Activated CD8-positive, alpha-beta T cell treated with anti-CD3 and anti-CD28 coated beads for 36 hours (primary cell): ENCODE data around the gene CELSR1. TPM values are rescaled to one million over a fixed set of nuclear protein-coding genes. Genes with fewer than 3 reads are reported as not detected.

Experiments used
- ATAC-seq: fragments of 200-7000 bp; cut with Tn5 transposase; one replicate; pipeline ENCODE4 v1.10.0; 2021; ENCODE audit warnings: mild to moderate bottlenecking, moderate library complexity
- CTCF ChIA-PET: fragments of 350-600 bp; sonication (Branson Sonifier 250); formaldehyde crosslinking; loops from one replicate; lab custom pipeline; 2021; ENCODE audit warnings: antibody characterized with exemption; lab: Charles Lee
- POLR2A ChIA-PET: fragments of 350-600 bp; sonication (Branson Sonifier 250); formaldehyde crosslinking; loops from one replicate; lab custom pipeline; 2021; ENCODE audit warnings: antibody characterized with exemption; lab: Charles Lee
- DNase-seq: peaks from one replicate; pipeline ENCODE4 v3.0.0-alpha.2; 2020
- H3K27ac Mint-ChIP-seq: one replicate; pipeline ENCODE4 v1.8.0; 2021; ENCODE audit warnings: mild to moderate bottlenecking, mixed read lengths
- H3K27me3 Mint-ChIP-seq: one replicate; pipeline ENCODE4 v1.8.0; 2021; ENCODE audit warnings: mixed read lengths
- H3K36me3 Mint-ChIP-seq: one replicate; pipeline ENCODE4 v1.8.0; 2021; ENCODE audit warnings: low read depth, mixed read lengths
- H3K4me1 Mint-ChIP-seq: one replicate; pipeline ENCODE4 v1.8.0; 2021; ENCODE audit warnings: low read depth, mixed read lengths
- H3K4me3 Mint-ChIP-seq: one replicate; pipeline ENCODE4 v1.8.0; 2021; ENCODE audit warnings: mild to moderate bottlenecking, moderate library complexity, mixed read lengths
- H3K9me3 Mint-ChIP-seq: one replicate; pipeline ENCODE4 v1.8.0; 2021; ENCODE audit warnings: mixed read lengths
- intact Hi-C: fragments of 100-400 bp; cut with micrococcal nuclease; formaldehyde crosslinking; loops from one replicate; pipeline ENCODE4 v1.10.0; 2022
- total RNA-seq, 2 experiments: library from RNA; stranded (reverse); gene quantifications; one replicate each; pipeline ENCODE4 v1.2.3, GENCODE V29; 2021
- TF ChIP-seq, protein P1 (sequence below): fragments of 200-600 bp; IDR thresholded peaks from one replicate; pipeline ENCODE4 v1.8.0; 2022; ENCODE audit warnings: antibody characterized with exemption, mild to moderate bottlenecking

The CELSR1 gene
- total RNA-seq, 2 experiments from 2014 or later, result 0.25 to 0.36 TPM

DNA sequence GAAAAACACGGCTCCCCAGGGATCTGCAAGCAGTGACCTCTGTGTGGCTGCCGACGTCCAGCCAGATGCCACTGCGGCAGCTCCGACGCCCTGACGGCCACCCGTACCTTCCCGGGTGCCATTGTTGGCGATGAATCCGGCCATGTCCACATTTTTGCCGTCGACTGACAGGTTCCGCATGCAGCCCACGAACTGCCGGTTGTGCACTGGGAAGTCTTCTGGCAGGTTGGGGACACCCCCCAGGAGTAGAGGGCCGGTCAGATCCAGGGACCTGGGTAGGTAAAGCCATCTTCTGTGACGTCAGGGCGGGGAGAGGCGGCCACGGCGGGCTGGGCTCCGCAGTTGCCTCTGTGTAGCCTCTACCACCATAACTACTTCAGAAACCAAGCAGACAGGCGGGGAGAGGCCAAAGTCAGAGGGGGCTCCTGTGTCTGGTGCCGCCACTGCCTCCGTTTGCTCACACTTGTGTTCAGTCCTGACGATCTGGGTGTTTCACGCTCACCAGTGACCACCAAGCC lies 127.1 kb downstream of the CELSR1 start:
- Mint-ChIP-seq H3K27me3 (no peaks in the 10 kb centered on the region), H3K4me1 (no peaks in the 10 kb centered on the region)
- CTCF ChIA-PET, result no interaction called here

DNA sequence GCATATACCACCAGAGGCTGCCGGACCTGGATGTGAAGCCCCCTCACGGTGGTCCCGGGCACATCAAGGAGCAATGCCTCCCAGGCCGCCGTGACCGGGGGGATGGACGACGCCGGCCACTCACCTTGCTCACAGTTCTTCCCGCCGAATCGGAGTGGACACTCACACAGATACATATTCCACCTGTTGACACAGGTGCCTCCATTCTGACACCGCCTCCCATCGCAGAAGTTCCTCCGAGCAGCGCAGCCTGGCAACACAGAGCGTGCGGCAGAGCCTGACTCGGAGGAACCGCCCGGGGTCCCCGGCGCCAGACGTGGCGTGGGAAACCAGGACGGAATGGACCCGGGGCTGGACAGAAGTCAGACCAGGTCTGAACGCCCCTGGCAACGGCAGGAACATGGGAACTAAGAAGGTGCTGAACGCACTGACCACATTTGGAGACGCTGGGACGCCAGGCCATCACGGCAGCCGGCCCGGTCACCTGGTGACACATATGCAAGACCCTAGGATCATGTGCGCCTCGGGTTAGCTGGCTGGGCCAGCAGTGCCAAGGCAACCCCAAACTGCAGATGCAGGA lies 127.7 kb downstream of the CELSR1 start:
- Mint-ChIP-seq H3K27ac (no peak overlapping the region), H3K4me3 (no peak overlapping the region), H3K4me1 (no peaks in the 10 kb centered on the region), H3K27me3 (no peaks in the 10 kb centered on the region), H3K9me3 (no peaks in the 10 kb centered on the region), H3K36me3 (no peaks in the 10 kb centered on the region)
- ATAC-seq (no peak), DNase-seq (no peak)
- ChIA-PET CTCF (no interaction called here), POLR2A (no interaction called here)
- intact Hi-C loops, result no loop called here
- TF ChIP-seq, protein P1, sequence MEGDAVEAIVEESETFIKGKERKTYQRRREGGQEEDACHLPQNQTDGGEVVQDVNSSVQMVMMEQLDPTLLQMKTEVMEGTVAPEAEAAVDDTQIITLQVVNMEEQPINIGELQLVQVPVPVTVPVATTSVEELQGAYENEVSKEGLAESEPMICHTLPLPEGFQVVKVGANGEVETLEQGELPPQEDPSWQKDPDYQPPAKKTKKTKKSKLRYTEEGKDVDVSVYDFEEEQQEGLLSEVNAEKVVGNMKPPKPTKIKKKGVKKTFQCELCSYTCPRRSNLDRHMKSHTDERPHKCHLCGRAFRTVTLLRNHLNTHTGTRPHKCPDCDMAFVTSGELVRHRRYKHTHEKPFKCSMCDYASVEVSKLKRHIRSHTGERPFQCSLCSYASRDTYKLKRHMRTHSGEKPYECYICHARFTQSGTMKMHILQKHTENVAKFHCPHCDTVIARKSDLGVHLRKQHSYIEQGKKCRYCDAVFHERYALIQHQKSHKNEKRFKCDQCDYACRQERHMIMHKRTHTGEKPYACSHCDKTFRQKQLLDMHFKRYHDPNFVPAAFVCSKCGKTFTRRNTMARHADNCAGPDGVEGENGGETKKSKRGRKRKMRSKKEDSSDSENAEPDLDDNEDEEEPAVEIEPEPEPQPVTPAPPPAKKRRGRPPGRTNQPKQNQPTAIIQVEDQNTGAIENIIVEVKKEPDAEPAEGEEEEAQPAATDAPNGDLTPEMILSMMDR, result no peak

More for the DNA sequence above, 127.1 kb downstream of the CELSR1 start:
- intact Hi-C loops, result no loop called here
- Mint-ChIP-seq H3K36me3 (no peaks in the 10 kb centered on the region), H3K4me3 (no peak overlapping the region), H3K27ac (no peak overlapping the region), H3K9me3 (no peaks in the 10 kb centered on the region)
- TF ChIP-seq, protein P1, result no peak
- POLR2A ChIA-PET, result no interaction called here
- no peak for ATAC-seq
- DNase-seq, result no peak

DNA sequence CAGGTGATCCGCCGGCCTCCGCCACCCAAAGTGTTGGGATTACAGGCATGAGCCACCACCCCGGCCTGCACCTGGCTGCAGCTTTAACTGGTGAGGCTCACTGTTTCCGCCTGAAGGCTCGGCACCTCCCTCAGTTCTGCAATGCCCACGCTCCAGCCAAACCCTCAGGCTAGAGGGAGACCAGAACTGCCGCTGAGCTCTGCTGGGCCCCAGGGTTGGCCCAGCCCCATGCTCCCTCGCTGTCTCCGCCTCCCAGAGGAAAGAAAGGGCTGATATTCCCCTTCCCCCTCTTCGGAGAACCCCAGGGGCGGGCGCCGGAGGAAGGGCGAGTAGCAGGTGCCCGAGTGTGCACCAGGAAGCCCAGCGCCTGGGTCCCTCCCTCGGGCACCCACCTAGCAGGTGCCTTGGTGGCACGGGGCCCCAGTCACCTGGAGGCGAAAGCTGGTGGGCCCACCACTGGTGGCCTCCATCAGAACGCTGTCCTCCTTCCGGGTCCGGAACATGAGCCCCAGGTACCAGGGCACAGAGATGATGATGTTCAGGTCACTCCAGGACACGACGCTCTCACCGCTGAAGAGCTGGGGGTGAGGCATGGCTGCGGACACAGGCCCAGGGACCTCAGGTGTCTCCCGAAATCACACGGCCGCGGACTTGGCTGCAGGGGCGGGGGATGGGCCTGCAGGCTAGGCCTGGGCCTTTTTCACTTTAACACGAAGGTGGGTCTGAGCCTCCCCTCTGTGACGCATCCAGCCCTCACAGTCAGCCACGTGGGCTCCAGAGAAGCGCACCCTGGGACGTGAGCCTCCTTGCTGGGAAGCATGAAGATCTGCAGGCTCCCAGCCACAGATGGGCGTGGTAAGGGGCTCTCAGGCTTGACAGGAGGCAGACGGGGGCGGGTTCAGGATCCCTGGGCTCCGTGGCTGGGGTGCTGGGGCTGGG lies 128.6 kb downstream of the CELSR1 start:
- TF ChIP-seq, protein P1, result no peak
- Mint-ChIP-seq H3K27me3 (no peaks in the 10 kb centered on the region), H3K27ac (no peak overlapping the region), H3K4me3 (no peak overlapping the region), H3K4me1 (peaks cover 2% of the 10 kb centered on the region), H3K36me3 (no peaks in the 10 kb centered on the region), H3K9me3 (no peaks in the 10 kb centered on the region)
- intact Hi-C loops, result no loop called here
- ChIA-PET CTCF (interaction anchor here (0.7 kb wide), 1 partner anchor 41 kb away, joined by 4 read pairs; no protein-coding TSS in a partner anchor), POLR2A (no interaction called here)
- no peak for ATAC-seq
- no peak for DNase-seq

DNA sequence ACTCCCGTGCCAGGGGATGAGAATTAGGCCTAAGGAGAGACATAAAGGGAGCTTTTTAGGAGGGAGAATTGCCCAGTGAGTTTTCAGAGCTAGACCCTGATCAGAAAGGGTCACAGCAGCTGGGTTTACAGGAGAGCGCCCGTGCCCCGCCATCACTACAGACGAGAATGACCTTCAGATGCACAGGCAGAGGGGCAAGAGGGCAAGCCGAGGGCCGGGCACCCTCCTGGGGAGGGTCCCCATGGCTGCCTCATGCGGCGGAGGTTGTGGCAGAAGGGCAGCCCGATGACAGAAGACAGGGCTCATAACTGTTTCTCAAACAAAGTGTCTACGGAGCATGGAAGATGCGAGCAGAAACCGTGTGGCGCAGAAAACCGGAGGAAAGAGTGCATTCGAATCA lies 129.7 kb downstream of the CELSR1 start:
- H3K4me1 Mint-ChIP-seq, result peaks cover 4% of the 10 kb centered on the region
- H3K36me3 Mint-ChIP-seq, result no peaks in the 10 kb centered on the region
- ATAC-seq (no peak), DNase-seq (no peak)
- intact Hi-C loops, result no loop called here
- H3K9me3 Mint-ChIP-seq, result no peaks in the 10 kb centered on the region
- ChIA-PET POLR2A (no interaction called here), CTCF (no interaction called here)
- TF ChIP-seq, protein P1, result no peak
- no peak overlapping the region for H3K27ac Mint-ChIP-seq
- H3K27me3 Mint-ChIP-seq, result no peaks in the 10 kb centered on the region
- H3K4me3 Mint-ChIP-seq, result no peak overlapping the region

DNA sequence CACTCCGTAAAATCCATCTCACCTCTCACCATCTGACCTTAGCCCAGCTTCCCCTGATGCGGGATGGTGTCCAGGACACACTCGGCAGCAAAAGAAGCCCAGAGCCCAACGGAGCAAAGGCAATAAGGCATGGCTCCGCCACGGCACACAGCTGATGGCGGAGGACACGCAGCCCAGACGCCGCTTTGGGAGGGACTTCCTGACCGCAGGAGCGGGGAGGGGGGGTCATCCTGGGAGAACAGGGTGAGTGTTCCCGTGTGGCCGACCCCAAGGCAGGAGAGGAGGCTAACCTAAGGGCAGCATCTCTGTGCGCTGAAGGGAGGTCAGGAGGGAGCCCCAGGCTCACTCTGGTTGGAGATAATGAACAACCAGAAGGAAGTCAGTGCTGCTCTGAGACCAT lies 130.6 kb downstream of the CELSR1 start:
- intact Hi-C loops, result no loop called here
- ChIA-PET CTCF (no interaction called here), POLR2A (no interaction called here)
- no peaks in the 10 kb centered on the region for H3K27me3 Mint-ChIP-seq
- TF ChIP-seq, protein P1, result no peak
- no peaks in the 10 kb centered on the region for H3K36me3 Mint-ChIP-seq
- ATAC-seq (no peak), DNase-seq (no peak)
- no peak overlapping the region for H3K4me3 Mint-ChIP-seq
- peaks cover 4% of the 10 kb centered on the region for H3K4me1 Mint-ChIP-seq
- no peaks in the 10 kb centered on the region for H3K9me3 Mint-ChIP-seq
- H3K27ac Mint-ChIP-seq, result no peak overlapping the region
